ENCODE measurements around the gene CASP5. TPM values are rescaled to one million over a fixed set of nuclear protein-coding genes. Genes with fewer than 3 reads are reported as not detected.

CASP5 gene
- total RNA-seq, 4 donors from 2014 or later = 0.50 to 0.57 TPM; not detected in 2

- no peaks in the 10 kb centered on the region for H3K9me3 ChIP-seq
- no peaks in the 10 kb centered on the region for H3K27me3 ChIP-seq
- TF ChIP-seq CTCF (IDR thresholded peaks at IDR 0.05) (no peak), POLR2A (IDR thresholded peaks at IDR 0.05; ENCODE audit: low read depth) (no peak), EP300 (IDR thresholded peaks at IDR 0.05) (no peak), POLR2AphosphoS5 (IDR thresholded peaks at IDR 0.05) (no peak)
- WGBS = 80% methylated on average over 3 of the region's 3 CpGs
- peaks cover 0 to 25% (median 7%) of the 10 kb centered on the region in 4 donors for H3K36me3 ChIP-seq
- H3K4me3 ChIP-seq = no peak overlapping the region
- intact Hi-C loops (cut with DNase I) = no loop called here
- peaks cover 0 to 5% (median 0%) of the 10 kb centered on the region in 4 donors for H3K4me1 ChIP-seq
- DNase-seq (ENCODE audit: extremely low spot score) = no peak
- H3K27ac ChIP-seq (replicated peaks in 1 of 4) = no peak overlapping the region
Observed at GRCh38 chr11:105027678-105028077, 4.7 kb upstream of the CASP5 start.

DNA sequence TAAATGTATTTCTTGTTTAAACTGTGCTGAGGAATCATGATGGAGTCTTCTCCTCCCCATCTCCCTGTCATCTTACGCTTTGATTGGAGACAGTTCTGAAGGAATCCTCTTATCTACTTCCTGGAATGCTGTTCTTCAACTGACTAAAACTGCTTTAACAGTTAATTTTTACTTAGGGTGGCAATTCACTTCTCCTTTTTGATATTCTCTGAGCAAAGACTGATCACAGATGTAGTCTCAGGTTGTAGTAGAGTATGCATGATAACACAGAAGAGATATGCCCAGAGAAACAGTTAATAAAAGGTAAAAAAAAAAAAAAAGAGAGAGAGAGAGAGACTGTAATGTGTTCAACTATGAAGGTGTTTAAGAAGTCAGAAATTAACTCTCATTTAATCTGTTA lies 1.4 kb upstream of the CASP5 start:
- Histone ChIP-seq H3K9me3 (no peaks in the 10 kb centered on the region), H3K4me1 (no peaks in the 10 kb centered on the region), H3K36me3 (peaks cover 0 to 18% (median 7%) of the 10 kb centered on the region in 4 donors), H3K27ac (replicated peaks in 1 of 4) (no peak overlapping the region), H3K4me3 (no peak overlapping the region), H3K27me3 (no peaks in the 10 kb centered on the region)
- WGBS = 83% methylated on average over 1 of the region's 1 CpG
- intact Hi-C loops (cut with DNase I) = no loop called here
- TF ChIP-seq EP300 (IDR thresholded peaks at IDR 0.05) (no peak), CTCF (IDR thresholded peaks at IDR 0.05) (no peak), POLR2AphosphoS5 (IDR thresholded peaks at IDR 0.05) (no peak), POLR2A (IDR thresholded peaks at IDR 0.05; ENCODE audit: low read depth) (no peak)
- DNase-seq (ENCODE audit: extremely low spot score) = no peak

GRCh38 chr11:105022527-105022926 lies 441 bp downstream of the CASP5 start:
- peaks cover 0 to 16% (median 7%) of the 10 kb centered on the region in 4 donors for H3K36me3 ChIP-seq
- 63% methylated on average over 2 of the region's 2 CpGs for WGBS
- no peak overlapping the region for H3K27ac ChIP-seq (replicated peaks in 1 of 4)
- no peak for DNase-seq (ENCODE audit: extremely low spot score)
- H3K9me3 ChIP-seq = no peaks in the 10 kb centered on the region
- H3K27me3 ChIP-seq = no peaks in the 10 kb centered on the region
- H3K4me3 ChIP-seq = no peak overlapping the region
- H3K4me1 ChIP-seq = no peaks in the 10 kb centered on the region
- TF ChIP-seq CTCF (IDR thresholded peaks at IDR 0.05) (no peak), POLR2AphosphoS5 (IDR thresholded peaks at IDR 0.05) (no peak), EP300 (IDR thresholded peaks at IDR 0.05) (no peak), POLR2A (IDR thresholded peaks at IDR 0.05; ENCODE audit: low read depth) (no peak)
- intact Hi-C loops (cut with DNase I) = no loop called here

GRCh38 chr11:105007463-105007862 lies 15.5 kb downstream of the CASP5 start:
- H3K9me3 ChIP-seq = no peaks in the 10 kb centered on the region
- H3K36me3 ChIP-seq = no peaks in the 10 kb centered on the region
- no peak for DNase-seq (ENCODE audit: extremely low spot score)
- no peak overlapping the region for H3K4me3 ChIP-seq
- no peaks in the 10 kb centered on the region for H3K27me3 ChIP-seq
- TF ChIP-seq POLR2AphosphoS5 (IDR thresholded peaks at IDR 0.05) (no peak), EP300 (IDR thresholded peaks at IDR 0.05) (no peak), POLR2A (IDR thresholded peaks at IDR 0.05; ENCODE audit: low read depth) (no peak), CTCF (IDR thresholded peaks at IDR 0.05) (no peak)
- intact Hi-C loops (cut with DNase I) = no loop called here
- no peak overlapping the region for H3K27ac ChIP-seq (replicated peaks in 1 of 4)
- no peaks in the 10 kb centered on the region for H3K4me1 ChIP-seq

GRCh38 chr11:105005451-105005845 lies 17.5 kb downstream of the CASP5 start:
- H3K4me3 ChIP-seq = no peak overlapping the region
- no peak overlapping the region for H3K27ac ChIP-seq (replicated peaks in 1 of 4)
- intact Hi-C loops (cut with DNase I) = no loop called here
- no peaks in the 10 kb centered on the region for H3K9me3 ChIP-seq
- no peaks in the 10 kb centered on the region for H3K36me3 ChIP-seq
- no peaks in the 10 kb centered on the region for H3K4me1 ChIP-seq
- no peak for DNase-seq (ENCODE audit: extremely low spot score)
- H3K27me3 ChIP-seq = no peaks in the 10 kb centered on the region
- WGBS = 68% methylated on average over 3 of the region's 3 CpGs
- TF ChIP-seq CTCF (IDR thresholded peaks at IDR 0.05) (no peak), POLR2A (IDR thresholded peaks at IDR 0.05; ENCODE audit: low read depth) (no peak), POLR2AphosphoS5 (IDR thresholded peaks at IDR 0.05) (no peak), EP300 (IDR thresholded peaks at IDR 0.05) (no peak)

Data from esophagus muscularis mucosa (tissue), 4 donors.